ENCODE measurements around the gene LRTM2. TPM values are rescaled to one million over a fixed set of nuclear protein-coding genes. Genes with fewer than 3 reads are reported as not detected.

LRTM2 gene
- total and polyA plus RNA-seq, 12 donors: not detected

- H3K4me1 ChIP-seq: no peaks in the 10 kb centered on the region
- intact Hi-C loops (cut with DNase I): no loop called here
- peaks cover 0 to 34% (median 13%) of the 10 kb centered on the region in 7 donors for H3K27me3 ChIP-seq
- DNase-seq: no peak
- TF ChIP-seq, protein P1, sequence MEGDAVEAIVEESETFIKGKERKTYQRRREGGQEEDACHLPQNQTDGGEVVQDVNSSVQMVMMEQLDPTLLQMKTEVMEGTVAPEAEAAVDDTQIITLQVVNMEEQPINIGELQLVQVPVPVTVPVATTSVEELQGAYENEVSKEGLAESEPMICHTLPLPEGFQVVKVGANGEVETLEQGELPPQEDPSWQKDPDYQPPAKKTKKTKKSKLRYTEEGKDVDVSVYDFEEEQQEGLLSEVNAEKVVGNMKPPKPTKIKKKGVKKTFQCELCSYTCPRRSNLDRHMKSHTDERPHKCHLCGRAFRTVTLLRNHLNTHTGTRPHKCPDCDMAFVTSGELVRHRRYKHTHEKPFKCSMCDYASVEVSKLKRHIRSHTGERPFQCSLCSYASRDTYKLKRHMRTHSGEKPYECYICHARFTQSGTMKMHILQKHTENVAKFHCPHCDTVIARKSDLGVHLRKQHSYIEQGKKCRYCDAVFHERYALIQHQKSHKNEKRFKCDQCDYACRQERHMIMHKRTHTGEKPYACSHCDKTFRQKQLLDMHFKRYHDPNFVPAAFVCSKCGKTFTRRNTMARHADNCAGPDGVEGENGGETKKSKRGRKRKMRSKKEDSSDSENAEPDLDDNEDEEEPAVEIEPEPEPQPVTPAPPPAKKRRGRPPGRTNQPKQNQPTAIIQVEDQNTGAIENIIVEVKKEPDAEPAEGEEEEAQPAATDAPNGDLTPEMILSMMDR (IDR thresholded peaks at IDR 0.05): no peak
- H3K36me3 ChIP-seq: no peaks in the 10 kb centered on the region
- WGBS, 2 donors: 88% methylated on average over 16 of the region's 16 CpGs
- H3K4me3 ChIP-seq: no peak overlapping the region
- no peak for ATAC-seq
- H3K9me3 ChIP-seq: no peaks in the 10 kb centered on the region
- no peak overlapping the region for H3K27ac ChIP-seq
Observed at GRCh38 chr12:1840981-1841425, 20.6 kb downstream of the LRTM2 start.

DNA sequence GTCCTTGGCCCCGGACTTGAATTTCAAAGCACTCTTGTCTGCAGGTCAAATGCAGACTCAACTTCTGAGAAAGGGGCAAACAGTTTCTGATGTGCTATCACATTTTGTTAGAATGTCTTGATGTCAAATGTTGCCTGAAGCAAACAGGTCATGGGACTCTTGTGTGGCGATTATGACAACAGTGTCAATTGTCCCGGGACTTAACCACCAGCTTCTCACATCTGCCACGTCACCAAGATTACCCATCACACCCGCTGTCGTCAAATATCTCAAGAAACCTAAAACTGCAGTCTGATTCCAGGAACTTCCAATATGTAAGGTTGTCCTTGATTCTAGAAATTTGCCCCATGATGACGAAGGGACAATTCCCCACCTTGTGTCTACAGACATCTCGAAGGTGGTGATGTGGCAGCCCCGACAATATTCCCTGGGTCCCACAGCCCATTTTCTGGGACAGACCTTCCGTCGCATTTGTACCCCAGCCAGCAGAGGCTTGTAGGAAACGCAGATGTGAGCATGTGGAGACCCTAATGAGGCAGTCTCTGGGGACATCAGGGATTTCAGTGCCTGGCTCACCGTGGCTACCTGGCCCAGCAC, 21.3 kb downstream of the LRTM2 start:
- Histone ChIP-seq H3K27ac (no peak overlapping the region), H3K27me3 (peaks cover 0 to 36% (median 13%) of the 10 kb centered on the region in 7 donors), H3K4me1 (no peaks in the 10 kb centered on the region), H3K4me3 (no peak overlapping the region), H3K9me3 (no peaks in the 10 kb centered on the region), H3K36me3 (no peaks in the 10 kb centered on the region)
- TF ChIP-seq, protein P1 (IDR thresholded peaks at IDR 0.05): no peak
- 83 to 84% methylated on average over 13 of the region's 13 CpGs for whole genome bisulfite sequencing, 2 donors
- intact Hi-C loops (cut with DNase I): no loop called here
- DNase-seq (no peak), ATAC-seq (no peak)

- WGBS, 2 donors: 73 to 75% methylated on average over 18 of the region's 18 CpGs
- H3K27me3 ChIP-seq: peaks cover 0 to 37% (median 13%) of the 10 kb centered on the region in 7 donors
- ATAC-seq: no peak
Observed at GRCh38 chr12:1842183-1842904, 22.0 kb downstream of the LRTM2 start.

GRCh38 chr12:1842905-1843640, 22.7 kb downstream of the LRTM2 start:
- Histone ChIP-seq H3K4me1 (no peaks in the 10 kb centered on the region), H3K4me3 (no peak overlapping the region), H3K36me3 (no peaks in the 10 kb centered on the region), H3K9me3 (no peaks in the 10 kb centered on the region), H3K27me3 (peaks cover 0 to 37% (median 13%) of the 10 kb centered on the region in 7 donors), H3K27ac (no peak overlapping the region)
- TF ChIP-seq, protein P1 (IDR thresholded peaks at IDR 0.05): no peak
- ATAC-seq (no peak), DNase-seq (no peak)
- 73 to 76% methylated on average over 16 of the region's 16 CpGs for WGBS, 2 donors
- intact Hi-C loops (cut with DNase I): no loop called here

More at GRCh38 chr12:1842183-1842904, 22.0 kb downstream of the LRTM2 start:
- TF ChIP-seq, protein P1 (IDR thresholded peaks at IDR 0.05): no peak
- no peak for DNase-seq
- Histone ChIP-seq H3K4me1 (no peaks in the 10 kb centered on the region), H3K27ac (no peak overlapping the region), H3K36me3 (no peaks in the 10 kb centered on the region), H3K4me3 (no peak overlapping the region), H3K9me3 (no peaks in the 10 kb centered on the region)
- intact Hi-C loops (cut with DNase I): no loop called here

Measured in heart right ventricle (tissue), 16 donors.